SK-N-SH (cell line): ENCODE results near the gene COL24A1. TPM values are rescaled to one million over a fixed set of nuclear protein-coding genes. Genes with fewer than 3 reads are reported as not detected.
"Not testable (repeated sequence)": the region's sequence is repeated elsewhere in the genome, so short reads cannot be mapped to it uniquely, and the experiment has no call there.

Source experiments
- CTCF ChIA-PET: fragments of 300-600, 350-600 bp; formaldehyde crosslinking; extraction: SDS; loops from one replicate; lab custom pipeline; 2021; lab: Yijun Ruan, JAX
- POLR2A ChIA-PET: fragments of 350-600 bp; sonication (Branson Sonifier 250); formaldehyde crosslinking; extraction: SDS; loops from one replicate; lab custom pipeline; 2020; ENCODE audit warnings: antibody characterized with exemption, inconsistent platforms; lab: Yijun Ruan, JAX
- DNase-seq: peaks from one replicate; pipeline ENCODE4 v3.0.0; 2012
- H2AFZ ChIP-seq: fragments of 200-600 bp; sonication (generic); 2 replicates; pipeline ENCODE4 v1.8.1; 2016; ENCODE audit warnings: antibody characterized with exemption, mild to moderate bottlenecking, low read depth
- H3F3A ChIP-seq: fragments of 200-600 bp; sonication (generic); replicated peaks from 2 replicates; pipeline ENCODE3; 2016; ENCODE audit warnings: antibody characterized with exemption, mild to moderate bottlenecking; ENCODE audit not compliant: insufficient read depth
- H3K27ac ChIP-seq, 2 experiments: fragments of 200-500 bp in 1 of 2; fragments of 200-600 bp in 1 of 2; sonication (Bioruptor generic) in 1 of 2; sonication (generic), shearing (Covaris generic) in 1 of 2; 2 replicates each; pipeline versions ENCODE4 v1.5.1 to v1.6.1; 2014 to 2016; ENCODE audit warnings: low read depth in 2 of 2, inconsistent platforms in 1 of 2, low read length in 1 of 2, mild to moderate bottlenecking in 1 of 2, mixed read lengths in 1 of 2
- H3K27me3 ChIP-seq: fragments of 200-600 bp; sonication (generic), shearing (Covaris generic); 2 replicates; pipeline ENCODE4 v1.6.1; 2016; ENCODE audit warnings: mixed run types; ENCODE audit not compliant: insufficient read depth
- H3K36me3 ChIP-seq, 2 experiments: fragments of 200-500 bp in 1 of 2; fragments of 200-600 bp in 1 of 2; sonication (Bioruptor generic) in 1 of 2; sonication (generic) in 1 of 2; replicated peaks in 1 of 2; 2 replicates each; pipeline versions ENCODE3 to v1.5.1; 2014 to 2016; ENCODE audit warnings: low read length in 1 of 2, mild to moderate bottlenecking in 1 of 2; ENCODE audit not compliant: insufficient read depth in 2 of 2, control insufficient read depth in 1 of 2
- H3K4me1 ChIP-seq, 2 experiments: fragments of 200-500 bp in 1 of 2; fragments of 200-600 bp in 1 of 2; sonication (Bioruptor generic) in 1 of 2; sonication (generic), shearing (Covaris generic) in 1 of 2; 2 replicates each; pipeline versions ENCODE4 v1.5.1 to v1.6.1; 2014 to 2016; ENCODE audit warnings: low read depth in 1 of 2, low read length in 1 of 2, mixed run types in 1 of 2; ENCODE audit not compliant: insufficient read depth in 2 of 2, control insufficient read depth in 1 of 2
- H3K4me2 ChIP-seq: fragments of 200-600 bp; sonication (generic), shearing (Covaris generic); 2 replicates; pipeline ENCODE4 v1.6.1; 2017; ENCODE audit warnings: mixed run types
- H3K4me3 ChIP-seq, 2 experiments: fragments of 200-500 bp in 1 of 2; fragments of 200-600 bp in 1 of 2; sonication (Bioruptor generic) in 1 of 2; sonication (generic), shearing (Covaris generic) in 1 of 2; 2 replicates each; pipeline versions ENCODE4 v1.5.1 to v1.8.1; 2014 to 2016; ENCODE audit warnings: low read depth in 2 of 2, inconsistent platforms in 1 of 2, low read length in 1 of 2, mild to moderate bottlenecking in 1 of 2, mixed read lengths in 1 of 2, moderate library complexity in 1 of 2
- H3K79me2 ChIP-seq: fragments of 200-600 bp; sonication (generic); 2 replicates; pipeline ENCODE4 v1.8.1; 2017; ENCODE audit warnings: mild to moderate bottlenecking; ENCODE audit not compliant: insufficient read depth
- H3K9ac ChIP-seq: fragments of 200-600 bp; sonication (generic); 2 replicates; pipeline ENCODE4 v1.6.1; 2017; ENCODE audit warnings: mixed run types
- H3K9me2 ChIP-seq: fragments of 200-600 bp; sonication (generic); 2 replicates; pipeline ENCODE4 v1.6.1; 2017; ENCODE audit warnings: mixed run types
- H3K9me3 ChIP-seq: fragments of 200-600 bp; sonication (generic); 2 replicates; pipeline ENCODE4 v1.6.1; 2017; ENCODE audit warnings: mixed run types, mild to moderate bottlenecking, moderate library complexity
- H4K20me1 ChIP-seq: fragments of 200-600 bp; sonication (generic); 2 replicates; pipeline ENCODE4 v1.6.1; 2017; ENCODE audit warnings: mild to moderate bottlenecking, mixed run types; ENCODE audit not compliant: insufficient read depth
- CTCF ChIP-seq: fragments of 200-600 bp; sonication (generic); IDR thresholded peaks from 2 replicates; pipeline ENCODE4 v1.6.1; 2017; ENCODE audit warnings: antibody characterized with exemption, mild to moderate bottlenecking, moderate library complexity
- ELF1 ChIP-seq: IDR thresholded peaks from 2 replicates; pipeline ENCODE4 v1.4.0; 2012
- EZH2phosphoT487 ChIP-seq: fragments of 200-600 bp; sonication (generic); IDR thresholded peaks from 2 replicates; pipeline ENCODE4 v1.6.1; 2017; ENCODE audit warnings: low read depth, mixed run types, mild to moderate bottlenecking, antibody characterized with exemption, moderate library complexity, borderline replicate concordance
- GABPA ChIP-seq: IDR thresholded peaks from 2 replicates; pipeline ENCODE4 v1.4.0; 2012; ENCODE audit warnings: low read depth, mild to moderate bottlenecking
- GATA2 ChIP-seq: sonication (generic); formaldehyde crosslinking; IDR thresholded peaks from 2 replicates; pipeline ENCODE4 v1.5.0; 2020; ENCODE audit warnings: mild to moderate bottlenecking, missing genetic modification reagents
- IRF3 ChIP-seq: fragments of 150-350 bp; IDR thresholded peaks from 2 replicates; pipeline ENCODE4 v1.6.1; 2016; ENCODE audit warnings: mild to moderate bottlenecking, low read depth, low read length
- MAX ChIP-seq: IDR thresholded peaks from 2 replicates; pipeline ENCODE4 v1.4.0; 2012; ENCODE audit warnings: low read depth
- MXI1 ChIP-seq: IDR thresholded peaks from 2 replicates; pipeline ENCODE4 v1.6.1; 2012; ENCODE audit warnings: mild to moderate bottlenecking, low read depth, low read length, improper control_type of control experiment
- NFIC ChIP-seq: IDR thresholded peaks from 2 replicates; pipeline ENCODE4 v1.4.0; 2012; ENCODE audit warnings: borderline replicate concordance
- PBX3 ChIP-seq: IDR thresholded peaks from 2 replicates; pipeline ENCODE4; 2012
- RAD21 ChIP-seq: IDR thresholded peaks from 2 replicates; pipeline ENCODE4 v1.6.1; 2012; ENCODE audit warnings: mild to moderate bottlenecking, low read length
- TCF12 ChIP-seq: IDR thresholded peaks from 2 replicates; pipeline ENCODE4 v1.4.0; 2012
- TEAD4 ChIP-seq: IDR thresholded peaks from 2 replicates; pipeline ENCODE4 v1.4.0; 2012; ENCODE audit warnings: mild to moderate bottlenecking, borderline replicate concordance; ENCODE audit not compliant: insufficient read depth
- WGBS: methylation state at CpG from one replicate; pipeline ENCODE4 v1.1.6; 2017; ENCODE audit warnings: low lambda C conversion rate; 5-methylcytosine and 5-hydroxymethylcytosine counted together
- polyA plus RNA-seq, 3 experiments: library from polyadenylated mRNA; depleted of rRNA; stranded (reverse); fragments of >200 nt; gene quantifications; 2 replicates each; pipeline ENCODE4 v1.2.3, GENCODE V29; 2012

The COL24A1 gene
- polyA plus RNA-seq, 1 of the 3 experiments (the other 2 are of a cell fraction): not detected

GRCh38 chr1:86114816-86115400 lies 41.7 kb downstream of the COL24A1 start:
- Histone ChIP-seq H3K4me3 (no peak overlapping the region), H3K27ac (no peak overlapping the region), H3K9me3 (no peaks in the 10 kb centered on the region), H3K36me3 (no peaks in the 10 kb centered on the region), H3K27me3 (no peaks in the 10 kb centered on the region), H2AFZ (no peak overlapping the region), H3F3A (no peaks in the 10 kb centered on the region), H3K9me2 (no peaks in the 10 kb centered on the region), H3K4me1 (no peaks in the 10 kb centered on the region), H3K9ac (no peak overlapping the region), H4K20me1 (no peaks in the 10 kb centered on the region), H3K4me2 (no peak overlapping the region), H3K79me2 (no peaks in the 10 kb centered on the region)
- CTCF ChIA-PET: no interaction called here
- POLR2A ChIA-PET: no interaction called here
- TF ChIP-seq TEAD4 (no peak), NFIC (no peak), TCF12 (no peak), GATA2 (CRISPR knock-in tag) (no peak), MXI1 (no peak), EZH2phosphoT487 (no peak), ELF1 (no peak), IRF3 (no peak), MAX (no peak), GABPA (no peak)
- WGBS: 28% methylated on average over 4 of the region's 4 CpGs
- no peak for DNase-seq

GRCh38 chr1:86114236-86114635 lies 42.3 kb downstream of the COL24A1 start:
- H3K79me2 ChIP-seq: no peaks in the 10 kb centered on the region
- H2AFZ ChIP-seq: no peak overlapping the region
- H3K4me1 ChIP-seq: no peaks in the 10 kb centered on the region
- no peaks in the 10 kb centered on the region for H3F3A ChIP-seq
- CTCF ChIA-PET: no interaction called here
- H3K4me2 ChIP-seq: no peak overlapping the region
- H3K27me3 ChIP-seq: no peaks in the 10 kb centered on the region
- no peak for TF ChIP-seq PBX3
- no peak for TF ChIP-seq TCF12
- TF ChIP-seq RAD21: no peak
- TF ChIP-seq MXI1: no peak
- no peak for TF ChIP-seq CTCF
- TF ChIP-seq, all 33 proteins: peak for 0
- no peak overlapping the region for H3K27ac ChIP-seq
- H4K20me1 ChIP-seq: no peaks in the 10 kb centered on the region
- POLR2A ChIA-PET: no interaction called here
- no peak overlapping the region for H3K4me3 ChIP-seq
- no peak for DNase-seq
- no peaks in the 10 kb centered on the region for H3K9me3 ChIP-seq
- H3K9me2 ChIP-seq: no peaks in the 10 kb centered on the region
- no peak overlapping the region for H3K9ac ChIP-seq
- 6% methylated on average over 2 of the region's 2 CpGs for WGBS
- no peaks in the 10 kb centered on the region for H3K36me3 ChIP-seq

- H3K9me2 ChIP-seq, H3K27me3 ChIP-seq, H4K20me1 ChIP-seq, H3K4me1 ChIP-seq, DNase-seq, H3K4me3 ChIP-seq, H3K79me2 ChIP-seq, H3K36me3 ChIP-seq, H3K27ac ChIP-seq, POLR2A ChIA-PET, CTCF ChIA-PET, H3K9ac ChIP-seq, H3K9me3 ChIP-seq, H3K4me2 ChIP-seq, H2AFZ ChIP-seq, H3F3A ChIP-seq: not testable (repeated sequence)
- WGBS: 10% methylated on average over 11 of the region's 12 CpGs
Measured at GRCh38 chr1:86111590-86111989, 45.0 kb downstream of the COL24A1 start.
